ENCODE measurements around the gene MYO18A. TPM values are rescaled to one million over a fixed set of nuclear protein-coding genes. Genes with fewer than 3 reads are reported as not detected.

Gene MYO18A
- total and polyA plus RNA-seq, 2 donors from 2014 or later, result 25.6 to 60.7 TPM

DNA sequence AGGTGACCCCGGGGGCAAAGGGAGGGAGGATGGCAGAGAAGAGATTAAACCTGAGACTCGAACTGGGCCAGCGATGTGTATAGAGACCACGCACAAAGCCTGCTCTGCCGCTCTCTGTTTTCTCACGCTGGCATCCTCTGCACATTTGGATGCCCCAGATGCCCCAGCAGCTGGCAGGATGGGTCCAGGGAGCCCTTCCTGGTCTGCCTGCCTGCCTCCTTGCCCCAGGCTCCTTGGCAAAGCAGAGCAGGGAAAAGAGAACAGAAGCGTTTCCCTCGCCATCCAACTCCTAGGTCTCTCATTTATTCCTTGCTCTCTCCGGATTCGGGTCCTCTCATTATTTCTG, 142.5 kb downstream of the MYO18A start:
- H3K9me3 ChIP-seq (ENCODE audit: control insufficient read depth in 2 of 3, insufficient read depth in 1 of 3, low read length in 3 of 3), result peaks cover 0 to 12% (median 5%) of the 10 kb centered on the region in 3 donors
- H3K4me3 ChIP-seq (ENCODE audit: low read length in 3 of 3), result no peak overlapping the region
- TF ChIP-seq, protein P1, sequence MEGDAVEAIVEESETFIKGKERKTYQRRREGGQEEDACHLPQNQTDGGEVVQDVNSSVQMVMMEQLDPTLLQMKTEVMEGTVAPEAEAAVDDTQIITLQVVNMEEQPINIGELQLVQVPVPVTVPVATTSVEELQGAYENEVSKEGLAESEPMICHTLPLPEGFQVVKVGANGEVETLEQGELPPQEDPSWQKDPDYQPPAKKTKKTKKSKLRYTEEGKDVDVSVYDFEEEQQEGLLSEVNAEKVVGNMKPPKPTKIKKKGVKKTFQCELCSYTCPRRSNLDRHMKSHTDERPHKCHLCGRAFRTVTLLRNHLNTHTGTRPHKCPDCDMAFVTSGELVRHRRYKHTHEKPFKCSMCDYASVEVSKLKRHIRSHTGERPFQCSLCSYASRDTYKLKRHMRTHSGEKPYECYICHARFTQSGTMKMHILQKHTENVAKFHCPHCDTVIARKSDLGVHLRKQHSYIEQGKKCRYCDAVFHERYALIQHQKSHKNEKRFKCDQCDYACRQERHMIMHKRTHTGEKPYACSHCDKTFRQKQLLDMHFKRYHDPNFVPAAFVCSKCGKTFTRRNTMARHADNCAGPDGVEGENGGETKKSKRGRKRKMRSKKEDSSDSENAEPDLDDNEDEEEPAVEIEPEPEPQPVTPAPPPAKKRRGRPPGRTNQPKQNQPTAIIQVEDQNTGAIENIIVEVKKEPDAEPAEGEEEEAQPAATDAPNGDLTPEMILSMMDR (IDR thresholded peaks at IDR 0.05; ENCODE audit: borderline replicate concordance, extremely low read depth, insufficient read depth), result no peak
- no peaks in the 10 kb centered on the region for H3K36me3 ChIP-seq (ENCODE audit: control insufficient read depth in 2 of 3, insufficient read depth in 3 of 3, low read length in 3 of 3)
- DNase-seq (no peak), FAIRE-seq (no peak)
- H3K27ac ChIP-seq (ENCODE audit: low read depth in 2 of 2, low read length in 2 of 2), result no peak overlapping the region
- peaks cover 0 to 5% (median 1%) of the 10 kb centered on the region in 3 donors for H3K4me1 ChIP-seq (ENCODE audit: control insufficient read depth in 2 of 3, insufficient read depth in 2 of 3, low read depth in 1 of 3, low read length in 3 of 3)
- intact Hi-C loops (cut with DNase I), result no loop called here
- H3K9ac ChIP-seq (ENCODE audit: low read length in 3 of 3), result no peak overlapping the region
- H3K27me3 ChIP-seq (ENCODE audit: control insufficient read depth, insufficient read depth, low read length), result no peaks in the 10 kb centered on the region

DNA sequence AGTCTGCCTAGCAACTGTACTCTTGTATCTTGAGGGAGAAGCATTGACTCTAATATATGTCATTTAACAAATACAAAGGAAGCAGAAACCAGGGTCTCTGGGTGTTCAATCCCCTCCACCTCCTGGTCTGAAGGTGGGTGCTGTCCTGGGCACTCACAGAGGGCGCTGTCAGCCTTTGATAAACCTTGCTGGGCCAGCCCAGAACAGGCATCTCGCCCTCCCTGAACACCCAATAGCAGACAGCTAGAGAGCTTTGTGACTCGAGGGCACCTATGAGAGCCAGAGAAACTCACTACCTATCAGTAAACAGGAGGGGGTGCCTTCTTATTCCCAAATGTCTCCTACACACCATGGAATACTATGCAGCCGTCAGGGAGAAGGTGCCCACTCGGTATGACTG, 143.6 kb downstream of the MYO18A start:
- Histone ChIP-seq H3K27me3 (ENCODE audit: control insufficient read depth, insufficient read depth, low read length) (no peaks in the 10 kb centered on the region), H3K36me3 (ENCODE audit: control insufficient read depth in 2 of 3, insufficient read depth in 3 of 3, low read length in 3 of 3) (no peaks in the 10 kb centered on the region), H3K27ac (ENCODE audit: low read depth in 2 of 2, low read length in 2 of 2) (no peak overlapping the region), H3K9ac (ENCODE audit: low read length in 3 of 3) (no peak overlapping the region), H3K4me1 (ENCODE audit: control insufficient read depth in 2 of 3, insufficient read depth in 2 of 3, low read depth in 1 of 3, low read length in 3 of 3) (no peaks in the 10 kb centered on the region), H3K4me3 (ENCODE audit: low read length in 3 of 3) (no peak overlapping the region), H3K9me3 (ENCODE audit: control insufficient read depth in 2 of 3, insufficient read depth in 1 of 3, low read length in 3 of 3) (peaks cover 0 to 12% (median 5%) of the 10 kb centered on the region in 3 donors)
- DNase-seq (no peak), FAIRE-seq (no peak)
- TF ChIP-seq, protein P1 (IDR thresholded peaks at IDR 0.05; ENCODE audit: borderline replicate concordance, extremely low read depth, insufficient read depth), result no peak
- intact Hi-C loops (cut with DNase I), result no loop called here

DNA sequence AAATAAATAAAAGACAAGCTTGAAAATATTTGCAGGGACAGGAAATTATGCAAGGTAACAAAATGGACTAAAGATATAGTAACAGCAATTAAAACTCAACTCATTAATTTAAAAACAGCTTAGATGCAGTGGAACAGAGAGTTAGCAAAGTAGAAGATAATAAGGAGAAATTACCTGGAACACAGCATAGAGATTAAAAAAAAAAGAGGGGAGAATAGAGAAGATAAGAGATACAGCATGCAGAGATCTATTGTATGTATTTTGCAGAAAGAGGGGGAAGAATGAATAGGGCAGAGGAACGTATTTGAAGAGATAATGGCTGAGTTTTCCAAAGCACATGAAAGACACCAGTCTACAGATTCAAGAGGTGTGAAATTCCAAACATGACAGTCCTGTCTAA, 145.7 kb downstream of the MYO18A start:
- H3K4me3 ChIP-seq (ENCODE audit: low read length in 3 of 3), result no peak overlapping the region
- no peaks in the 10 kb centered on the region for H3K36me3 ChIP-seq (ENCODE audit: control insufficient read depth in 2 of 3, insufficient read depth in 3 of 3, low read length in 3 of 3)
- no peak for FAIRE-seq
- no peak for DNase-seq
- no peaks in the 10 kb centered on the region for H3K4me1 ChIP-seq (ENCODE audit: control insufficient read depth in 2 of 3, insufficient read depth in 2 of 3, low read depth in 1 of 3, low read length in 3 of 3)
- TF ChIP-seq, protein P1 (IDR thresholded peaks at IDR 0.05; ENCODE audit: borderline replicate concordance, extremely low read depth, insufficient read depth), result no peak
- no peak overlapping the region for H3K9ac ChIP-seq (ENCODE audit: low read length in 3 of 3)
- peaks cover 0 to 12% (median 5%) of the 10 kb centered on the region in 3 donors for H3K9me3 ChIP-seq (ENCODE audit: control insufficient read depth in 2 of 3, insufficient read depth in 1 of 3, low read length in 3 of 3)
- no peaks in the 10 kb centered on the region for H3K27me3 ChIP-seq (ENCODE audit: control insufficient read depth, insufficient read depth, low read length)
- H3K27ac ChIP-seq (ENCODE audit: low read depth in 2 of 2, low read length in 2 of 2), result no peak overlapping the region
- intact Hi-C loops (cut with DNase I), result no loop called here

DNA sequence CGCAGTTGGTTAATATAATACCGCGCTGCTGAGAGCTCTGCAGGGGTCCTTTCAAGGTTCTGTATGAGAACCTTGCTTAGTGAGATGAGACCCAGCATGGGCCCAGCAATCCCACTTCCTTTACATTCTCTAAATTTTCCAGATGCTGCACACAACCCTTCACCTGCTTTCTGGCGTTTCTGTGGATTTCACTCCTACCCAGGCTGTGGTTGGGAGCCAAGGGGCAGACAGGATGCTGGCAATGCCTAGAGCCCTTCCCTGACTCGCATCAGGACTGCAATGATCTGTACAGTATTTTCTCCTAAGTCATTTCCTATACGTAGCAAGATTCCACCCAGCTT, 147.4 kb downstream of the MYO18A start:
- peaks cover 0 to 12% (median 5%) of the 10 kb centered on the region in 3 donors for H3K9me3 ChIP-seq (ENCODE audit: control insufficient read depth in 2 of 3, insufficient read depth in 1 of 3, low read length in 3 of 3)
- no peak overlapping the region for H3K9ac ChIP-seq (ENCODE audit: low read length in 3 of 3)
- no peak overlapping the region for H3K4me3 ChIP-seq (ENCODE audit: low read length in 3 of 3)
- TF ChIP-seq, protein P1 (IDR thresholded peaks at IDR 0.05; ENCODE audit: borderline replicate concordance, extremely low read depth, insufficient read depth), result no peak
- no peaks in the 10 kb centered on the region for H3K27me3 ChIP-seq (ENCODE audit: control insufficient read depth, insufficient read depth, low read length)
- H3K27ac ChIP-seq (ENCODE audit: low read depth in 2 of 2, low read length in 2 of 2), result no peak overlapping the region
- intact Hi-C loops (cut with DNase I), result no loop called here
- DNase-seq, result no peak
- no peaks in the 10 kb centered on the region for H3K36me3 ChIP-seq (ENCODE audit: control insufficient read depth in 2 of 3, insufficient read depth in 3 of 3, low read length in 3 of 3)
- no peaks in the 10 kb centered on the region for H3K4me1 ChIP-seq (ENCODE audit: control insufficient read depth in 2 of 3, insufficient read depth in 2 of 3, low read depth in 1 of 3, low read length in 3 of 3)
- FAIRE-seq, result no peak

Measured in kidney (tissue), 14 donors.